Breast epithelium (tissue), 3 donors: ENCODE measurements around the gene MYO1H.
"Not testable (repeated sequence)": the region's sequence is repeated elsewhere in the genome, so short reads cannot be mapped to it uniquely, and the experiment has no call there.

Experiments used
- POLR2A ChIP-seq: fragments of 450-650 bp; IDR thresholded peaks from one replicate; pipeline ENCODE4 v1.6.1; 2016; ENCODE audit warnings: antibody characterized with exemption, mild to moderate bottlenecking, moderate library complexity
- TF ChIP-seq, protein P1 (sequence below), 3 donors: fragments of 450-650 bp; IDR thresholded peaks; one replicate each; pipeline ENCODE4 v1.5.1; 2016 to 2017; ENCODE audit warnings: antibody characterized with exemption in 3 of 3, mild to moderate bottlenecking in 3 of 3, moderate library complexity in 3 of 3

DNA sequence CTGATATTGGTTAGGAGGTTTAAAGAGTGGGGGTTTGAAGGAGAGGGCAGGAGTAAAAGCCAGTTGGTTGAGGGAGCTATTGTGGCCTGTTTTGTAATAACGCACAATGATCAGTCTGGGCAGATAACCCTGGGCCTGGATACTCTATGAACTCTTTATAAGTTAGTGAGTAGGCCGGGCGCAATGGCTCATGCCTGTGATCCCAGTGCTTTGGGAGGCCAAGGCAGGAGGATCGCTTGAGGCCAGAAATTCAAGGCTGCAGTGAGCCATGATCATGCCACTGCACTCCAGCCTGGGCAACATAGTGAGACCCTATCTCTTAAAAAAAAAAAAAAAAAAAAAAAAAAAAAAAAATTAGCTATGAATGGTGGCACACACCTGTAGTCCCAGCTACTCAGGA lies 58.4 kb downstream of the MYO1H start:
- not testable (repeated sequence) for TF ChIP-seq POLR2A
- TF ChIP-seq, protein P1, sequence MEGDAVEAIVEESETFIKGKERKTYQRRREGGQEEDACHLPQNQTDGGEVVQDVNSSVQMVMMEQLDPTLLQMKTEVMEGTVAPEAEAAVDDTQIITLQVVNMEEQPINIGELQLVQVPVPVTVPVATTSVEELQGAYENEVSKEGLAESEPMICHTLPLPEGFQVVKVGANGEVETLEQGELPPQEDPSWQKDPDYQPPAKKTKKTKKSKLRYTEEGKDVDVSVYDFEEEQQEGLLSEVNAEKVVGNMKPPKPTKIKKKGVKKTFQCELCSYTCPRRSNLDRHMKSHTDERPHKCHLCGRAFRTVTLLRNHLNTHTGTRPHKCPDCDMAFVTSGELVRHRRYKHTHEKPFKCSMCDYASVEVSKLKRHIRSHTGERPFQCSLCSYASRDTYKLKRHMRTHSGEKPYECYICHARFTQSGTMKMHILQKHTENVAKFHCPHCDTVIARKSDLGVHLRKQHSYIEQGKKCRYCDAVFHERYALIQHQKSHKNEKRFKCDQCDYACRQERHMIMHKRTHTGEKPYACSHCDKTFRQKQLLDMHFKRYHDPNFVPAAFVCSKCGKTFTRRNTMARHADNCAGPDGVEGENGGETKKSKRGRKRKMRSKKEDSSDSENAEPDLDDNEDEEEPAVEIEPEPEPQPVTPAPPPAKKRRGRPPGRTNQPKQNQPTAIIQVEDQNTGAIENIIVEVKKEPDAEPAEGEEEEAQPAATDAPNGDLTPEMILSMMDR (IDR thresholded peaks at IDR 0.05): not testable (repeated sequence)
